Measurements from ENCODE around the gene BRI3BP. TPM values are rescaled to one million over a fixed set of nuclear protein-coding genes. Genes with fewer than 3 reads are reported as not detected.
"Not testable (repeated sequence)": the region's sequence is repeated elsewhere in the genome, so short reads cannot be mapped to it uniquely, and the experiment has no call there.

Gene BRI3BP
- total and polyA plus RNA-seq, 9 donors: 0.95 to 6.1 (median 2.6) TPM

- Histone ChIP-seq H3K4me1 (ENCODE audit: insufficient read depth) (no peaks in the 10 kb centered on the region), H3K36me3 (no peaks in the 10 kb centered on the region), H3K27me3 (no peaks in the 10 kb centered on the region), H3K9me3 (no peaks in the 10 kb centered on the region), H3K4me3 (no peak overlapping the region), H3K27ac (no peak overlapping the region)
- TF ChIP-seq, protein P1, sequence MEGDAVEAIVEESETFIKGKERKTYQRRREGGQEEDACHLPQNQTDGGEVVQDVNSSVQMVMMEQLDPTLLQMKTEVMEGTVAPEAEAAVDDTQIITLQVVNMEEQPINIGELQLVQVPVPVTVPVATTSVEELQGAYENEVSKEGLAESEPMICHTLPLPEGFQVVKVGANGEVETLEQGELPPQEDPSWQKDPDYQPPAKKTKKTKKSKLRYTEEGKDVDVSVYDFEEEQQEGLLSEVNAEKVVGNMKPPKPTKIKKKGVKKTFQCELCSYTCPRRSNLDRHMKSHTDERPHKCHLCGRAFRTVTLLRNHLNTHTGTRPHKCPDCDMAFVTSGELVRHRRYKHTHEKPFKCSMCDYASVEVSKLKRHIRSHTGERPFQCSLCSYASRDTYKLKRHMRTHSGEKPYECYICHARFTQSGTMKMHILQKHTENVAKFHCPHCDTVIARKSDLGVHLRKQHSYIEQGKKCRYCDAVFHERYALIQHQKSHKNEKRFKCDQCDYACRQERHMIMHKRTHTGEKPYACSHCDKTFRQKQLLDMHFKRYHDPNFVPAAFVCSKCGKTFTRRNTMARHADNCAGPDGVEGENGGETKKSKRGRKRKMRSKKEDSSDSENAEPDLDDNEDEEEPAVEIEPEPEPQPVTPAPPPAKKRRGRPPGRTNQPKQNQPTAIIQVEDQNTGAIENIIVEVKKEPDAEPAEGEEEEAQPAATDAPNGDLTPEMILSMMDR (IDR thresholded peaks at IDR 0.05): no peak
- TF ChIP-seq EP300 (IDR thresholded peaks at IDR 0.05): no peak
- no peak for TF ChIP-seq POLR2A (IDR thresholded peaks at IDR 0.05)
- 91 to 93% (median 92%) methylated on average over 43 of the region's 43 CpGs for WGBS, 3 donors
- no peak for DNase-seq
- intact Hi-C loops (cut with DNase I): no loop called here
Observed at GRCh38 chr12:125024949-125025563, 31.6 kb downstream of the BRI3BP start.

GRCh38 chr12:125025606-125026235 lies 32.3 kb downstream of the BRI3BP start:
- Histone ChIP-seq H3K4me3 (no peak overlapping the region), H3K36me3 (no peaks in the 10 kb centered on the region), H3K9me3 (no peaks in the 10 kb centered on the region), H3K4me1 (ENCODE audit: insufficient read depth) (no peaks in the 10 kb centered on the region), H3K27me3 (no peaks in the 10 kb centered on the region), H3K27ac (no peak overlapping the region)
- WGBS, 3 donors: 85 to 88% (median 87%) methylated on average over 9 of the region's 9 CpGs
- intact Hi-C loops (cut with DNase I): no loop called here
- no peak for DNase-seq
- TF ChIP-seq, protein P1 (IDR thresholded peaks at IDR 0.05): no peak
- no peak for TF ChIP-seq POLR2A (IDR thresholded peaks at IDR 0.05)
- TF ChIP-seq EP300 (IDR thresholded peaks at IDR 0.05): no peak

GRCh38 chr12:125028106-125028505 lies 34.7 kb downstream of the BRI3BP start:
- H3K4me3 ChIP-seq: no peak overlapping the region
- 92 to 96% (median 93%) methylated on average over 8 of the region's 8 CpGs for WGBS, 3 donors
- H3K27me3 ChIP-seq: no peaks in the 10 kb centered on the region
- TF ChIP-seq EP300 (IDR thresholded peaks at IDR 0.05) (no peak), POLR2A (IDR thresholded peaks at IDR 0.05) (no peak)
- TF ChIP-seq, protein P1 (IDR thresholded peaks at IDR 0.05): no peak
- H3K27ac ChIP-seq: no peak overlapping the region
- H3K9me3 ChIP-seq: no peaks in the 10 kb centered on the region
- H3K36me3 ChIP-seq: no peaks in the 10 kb centered on the region
- H3K4me1 ChIP-seq (ENCODE audit: insufficient read depth): no peaks in the 10 kb centered on the region
- intact Hi-C loops (cut with DNase I): no loop called here
- no peak for DNase-seq

GRCh38 chr12:125029761-125030358 lies 36.4 kb downstream of the BRI3BP start:
- H3K27ac ChIP-seq: no peak overlapping the region
- WGBS, 3 donors: 90 to 93% (median 91%) methylated on average over 7 of the region's 7 CpGs
- no peaks in the 10 kb centered on the region for H3K9me3 ChIP-seq
- DNase-seq: no peak
- TF ChIP-seq, protein P1 (IDR thresholded peaks at IDR 0.05): no peak
- no peak for TF ChIP-seq EP300 (IDR thresholded peaks at IDR 0.05)
- TF ChIP-seq POLR2A (IDR thresholded peaks at IDR 0.05): no peak
- no peaks in the 10 kb centered on the region for H3K4me1 ChIP-seq (ENCODE audit: insufficient read depth)
- no peaks in the 10 kb centered on the region for H3K27me3 ChIP-seq
- no peaks in the 10 kb centered on the region for H3K36me3 ChIP-seq
- intact Hi-C loops (cut with DNase I): no loop called here
- no peak overlapping the region for H3K4me3 ChIP-seq

GRCh38 chr12:125031471-125031870 lies 38.0 kb downstream of the BRI3BP start:
- H3K27ac ChIP-seq; H3K9me3 ChIP-seq; H3K27me3 ChIP-seq; DNase-seq; H3K4me1 ChIP-seq (ENCODE audit: insufficient read depth); intact Hi-C loops (cut with DNase I); H3K36me3 ChIP-seq; H3K4me3 ChIP-seq: not testable (repeated sequence)
- 53 to 76% (median 65%) methylated on average over 9 of the region's 9 CpGs for WGBS, 3 donors

All from ovary (tissue), 9 donors.